GM19351 (cell line): Measurements from ENCODE around the gene LRFN2.

ENCODE experiments used
- ATAC-seq: cut with Tn5 transposase; IDR thresholded peaks from one replicate; pipeline ENCODE4 v1.9.1; 2021; ENCODE audit warnings: mild to moderate bottlenecking, moderate library complexity; ENCODE audit not compliant: unreplicated experiment

LRFN2 gene

GRCh38 chr6:40386200-40386599, 201.0 kb downstream of the LRFN2 start:
- no peak for ATAC-seq

- no peak for ATAC-seq
Measured at GRCh38 chr6:40383348-40384115, 203.6 kb downstream of the LRFN2 start.

DNA sequence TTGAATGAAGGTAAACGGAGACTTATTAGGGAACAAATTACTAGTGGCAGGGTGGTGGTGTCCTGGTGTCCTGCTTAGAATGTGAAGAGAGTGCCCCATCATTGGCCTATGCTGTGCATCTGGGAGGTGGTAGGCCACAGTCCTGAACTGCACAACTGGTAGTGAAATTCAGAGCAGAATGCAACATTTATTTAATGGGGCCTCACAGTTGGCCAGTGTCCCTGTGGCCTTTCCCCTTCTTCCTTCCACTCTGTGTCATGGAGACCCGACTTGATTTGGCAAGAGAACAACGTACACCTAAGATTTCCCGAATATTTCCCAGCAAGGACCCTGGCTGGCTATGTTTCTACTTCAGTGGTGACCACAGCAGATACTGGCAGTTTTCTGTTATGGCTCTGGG, 206.9 kb downstream of the LRFN2 start:
- ATAC-seq = no peak

- no peak for ATAC-seq
Measured at GRCh38 chr6:40379811-40380210, 207.4 kb downstream of the LRFN2 start.

DNA sequence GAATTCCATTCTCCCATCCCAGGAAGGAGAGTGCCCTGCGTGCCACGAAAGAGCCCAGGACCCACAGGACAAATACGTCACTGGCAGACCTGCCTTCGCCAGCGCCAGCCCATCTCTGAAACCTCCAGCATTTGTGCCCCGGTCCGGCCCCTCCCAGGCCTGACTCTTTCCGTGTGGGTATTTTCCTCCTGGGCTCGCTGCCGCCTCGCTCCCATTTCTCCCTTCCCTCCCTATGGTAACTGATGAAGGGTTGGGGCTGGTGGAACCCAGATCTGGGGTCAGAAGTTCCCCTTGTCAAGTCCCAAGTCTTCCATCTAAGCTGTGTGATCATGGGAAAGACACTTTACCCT, 208.5 kb downstream of the LRFN2 start:
- ATAC-seq = no peak

DNA sequence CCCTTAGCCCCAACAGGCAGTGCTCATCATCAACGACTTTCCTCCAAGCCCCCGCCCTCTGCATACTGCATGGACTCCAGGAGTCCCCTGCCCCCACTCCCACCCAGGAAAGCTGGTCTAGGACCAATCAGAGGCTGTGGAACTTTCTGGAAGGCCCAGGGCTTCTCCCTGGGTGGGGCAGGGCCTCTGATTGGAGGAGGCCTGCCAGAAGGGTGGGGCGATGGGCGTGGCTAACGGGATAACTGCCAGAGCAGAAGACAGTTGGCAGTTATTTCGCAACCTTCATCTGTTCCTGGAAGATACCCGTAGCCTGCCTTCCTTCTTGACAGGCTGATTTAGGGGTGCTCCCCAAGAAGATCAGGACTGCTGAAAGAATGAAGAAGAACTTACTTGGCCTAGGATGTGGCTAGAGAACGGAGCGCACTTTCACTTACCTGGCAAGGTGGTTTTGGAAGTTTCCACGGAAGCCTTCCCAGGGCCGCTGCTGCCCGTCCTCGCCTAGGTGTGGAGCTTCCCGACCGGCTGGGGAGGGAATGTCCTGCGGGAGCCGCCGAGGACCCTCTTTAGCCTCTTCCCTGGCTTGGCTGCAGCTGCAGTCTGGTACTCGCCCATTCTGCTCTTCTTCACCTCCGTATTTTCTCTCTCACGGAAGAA, 209.0 kb downstream of the LRFN2 start:
- ATAC-seq = no peak

GRCh38 chr6:40377173-40377806, 209.9 kb downstream of the LRFN2 start:
- no peak for ATAC-seq

GRCh38 chr6:40376113-40376650, 211.0 kb downstream of the LRFN2 start:
- no peak for ATAC-seq

DNA sequence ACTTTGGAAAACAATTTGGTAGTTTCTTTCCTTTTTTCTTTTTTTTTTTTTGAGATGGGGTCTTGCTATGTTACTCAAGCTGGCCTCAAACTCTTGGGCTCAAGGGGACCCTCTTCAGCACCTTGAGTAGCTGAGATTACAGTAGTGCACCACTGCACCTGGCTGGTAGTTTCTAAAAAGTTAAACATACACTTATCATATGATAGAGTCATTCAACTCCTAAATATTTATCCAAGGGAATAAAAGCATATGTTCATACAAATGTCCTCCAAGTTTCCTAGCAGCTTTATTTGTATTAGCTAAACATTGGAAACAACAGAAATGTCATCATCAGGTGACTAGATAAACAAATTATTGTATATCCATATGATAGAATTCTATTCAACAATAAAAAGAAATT, 213.9 kb downstream of the LRFN2 start:
- ATAC-seq = no peak

DNA sequence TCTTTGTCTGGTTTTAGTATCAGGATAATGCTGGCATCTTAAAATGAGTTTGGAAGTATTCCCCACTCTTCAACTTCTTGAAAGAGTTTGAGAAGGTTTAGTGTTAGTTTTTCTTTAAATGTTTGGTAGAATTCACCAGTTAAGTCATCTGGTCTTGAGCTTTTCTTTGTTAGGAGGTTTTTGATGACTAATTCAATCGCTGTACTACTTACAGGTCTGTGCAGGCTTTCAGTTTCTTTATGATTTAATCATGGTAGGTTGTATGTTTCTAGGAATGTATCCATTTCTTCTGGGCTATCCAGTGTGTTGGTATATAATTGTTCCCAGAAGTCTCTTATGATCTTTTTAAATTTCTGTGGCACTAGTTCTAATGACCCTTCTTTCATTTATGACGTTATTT, 215.5 kb downstream of the LRFN2 start:
- ATAC-seq = no peak

DNA sequence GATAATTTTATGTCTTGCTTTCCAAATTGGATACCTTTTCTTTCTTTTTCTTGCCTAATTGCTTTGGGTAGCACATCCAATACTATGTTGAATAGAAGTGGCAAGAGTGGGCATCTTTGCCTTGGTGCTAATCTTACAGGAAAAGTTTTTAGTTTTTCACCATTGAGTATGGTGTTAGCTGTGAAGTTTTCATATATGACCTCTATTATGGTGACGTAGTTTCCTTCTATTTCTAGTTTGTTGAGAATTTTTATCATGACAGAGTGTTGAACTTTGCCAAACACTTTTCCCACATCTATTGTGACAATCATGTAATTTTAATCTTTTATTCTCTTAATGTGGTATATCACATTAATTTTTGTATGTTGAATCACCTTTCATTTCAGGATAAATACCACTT, 216.1 kb downstream of the LRFN2 start:
- ATAC-seq = no peak

GRCh38 chr6:40369891-40370290, 217.3 kb downstream of the LRFN2 start:
- ATAC-seq = no peak

- ATAC-seq = no peak
Measured at GRCh38 chr6:40369042-40369441, 218.1 kb downstream of the LRFN2 start.

- no peak for ATAC-seq
Measured at GRCh38 chr6:40362859-40363258, 224.3 kb downstream of the LRFN2 start.

DNA sequence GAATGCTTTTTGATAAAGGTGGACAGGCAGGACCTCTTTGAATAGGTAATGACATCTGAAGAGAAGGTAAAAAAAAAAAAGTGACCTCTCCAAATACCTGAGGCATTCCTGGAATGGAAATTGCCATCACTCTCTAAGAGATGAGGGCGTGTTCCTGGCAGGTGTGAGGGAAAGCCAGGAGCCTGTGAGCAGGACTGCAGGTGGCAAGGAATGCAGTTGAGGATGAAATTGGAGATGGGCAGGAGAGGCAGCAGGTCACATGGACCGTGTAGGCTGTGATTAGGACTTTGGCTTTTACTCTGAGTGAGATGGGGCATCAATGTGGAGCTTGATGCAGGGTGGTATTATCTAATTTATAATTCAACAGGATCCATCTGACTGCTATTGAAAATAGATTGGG, 227.4 kb downstream of the LRFN2 start:
- ATAC-seq = no peak

DNA sequence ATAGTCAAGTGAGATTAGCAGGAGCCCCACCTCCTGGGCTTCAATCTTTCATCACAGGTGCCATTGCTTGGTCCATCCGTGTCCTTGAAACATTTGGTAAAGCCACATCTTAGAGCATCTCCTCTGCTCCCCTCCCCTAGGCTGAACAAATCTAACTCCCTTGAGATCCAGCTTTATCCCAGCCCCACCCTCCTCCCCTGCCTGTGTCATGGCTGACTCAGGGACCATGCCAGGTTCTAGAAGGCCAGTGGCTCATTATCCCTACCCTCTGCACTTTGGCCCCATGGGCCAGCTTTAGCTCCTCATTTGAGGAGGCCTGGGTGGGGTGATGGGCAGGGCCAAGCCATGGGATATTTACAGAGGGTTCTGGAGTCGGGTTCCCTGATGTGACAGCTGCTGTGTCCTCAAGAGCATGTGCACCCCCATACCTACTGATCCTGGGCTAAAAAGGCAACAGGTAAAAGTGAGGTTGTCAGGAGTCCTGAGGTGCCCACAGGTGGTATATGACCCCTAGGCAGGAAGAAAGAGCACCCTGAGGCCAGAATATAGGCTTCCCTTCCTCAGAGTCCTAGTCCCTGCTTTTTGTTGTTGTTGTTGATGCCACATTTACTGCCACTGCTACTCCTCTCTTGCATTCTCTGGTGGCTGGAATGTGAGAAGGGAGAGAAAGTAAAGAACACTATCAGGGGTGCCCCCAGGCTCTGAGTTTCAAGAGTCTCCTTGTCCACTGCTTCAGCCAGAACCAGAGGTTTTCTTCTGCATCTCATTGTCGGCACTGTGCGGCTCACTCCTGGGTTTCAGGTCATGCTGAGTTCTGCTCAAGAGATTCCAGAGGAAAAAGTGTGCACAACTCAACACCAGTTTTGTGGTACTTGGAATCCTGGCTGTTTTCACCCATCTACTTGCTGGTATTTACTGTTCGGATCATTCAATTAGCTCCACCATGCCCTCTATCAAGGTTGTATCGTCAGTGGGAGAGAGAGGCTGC, 228.4 kb downstream of the LRFN2 start:
- no peak for ATAC-seq

DNA sequence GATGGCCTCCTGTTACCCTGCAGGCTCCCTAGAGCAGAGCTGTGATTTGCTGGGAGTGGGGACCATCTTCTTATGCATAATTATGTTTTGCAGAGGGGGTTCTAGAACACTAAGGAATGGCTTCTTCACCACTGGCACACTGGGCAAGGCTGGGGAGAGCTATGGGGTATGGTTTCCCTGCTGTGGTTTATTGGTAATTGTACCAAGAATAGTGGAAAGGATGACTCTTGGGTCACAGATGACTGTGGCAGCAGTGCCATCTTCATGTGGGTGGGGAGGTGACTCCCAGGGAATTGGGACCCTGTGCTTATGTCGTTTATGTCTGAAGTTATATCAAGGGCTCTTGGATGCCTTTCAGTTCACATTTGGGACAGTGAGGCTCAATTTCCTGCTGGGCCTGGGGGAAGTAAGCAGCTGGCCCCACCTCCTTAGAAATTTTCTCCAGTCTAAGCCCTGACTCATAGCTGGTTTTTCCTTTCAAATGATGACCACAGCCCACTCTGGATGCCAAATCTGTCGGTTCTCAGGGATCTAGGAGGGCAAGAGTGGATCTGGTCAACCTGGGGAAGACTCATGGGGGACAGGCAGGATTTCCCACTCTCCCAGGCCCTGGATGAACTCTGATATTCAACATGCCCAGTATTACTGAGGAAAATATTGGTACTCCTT, 230.8 kb downstream of the LRFN2 start:
- no peak for ATAC-seq

DNA sequence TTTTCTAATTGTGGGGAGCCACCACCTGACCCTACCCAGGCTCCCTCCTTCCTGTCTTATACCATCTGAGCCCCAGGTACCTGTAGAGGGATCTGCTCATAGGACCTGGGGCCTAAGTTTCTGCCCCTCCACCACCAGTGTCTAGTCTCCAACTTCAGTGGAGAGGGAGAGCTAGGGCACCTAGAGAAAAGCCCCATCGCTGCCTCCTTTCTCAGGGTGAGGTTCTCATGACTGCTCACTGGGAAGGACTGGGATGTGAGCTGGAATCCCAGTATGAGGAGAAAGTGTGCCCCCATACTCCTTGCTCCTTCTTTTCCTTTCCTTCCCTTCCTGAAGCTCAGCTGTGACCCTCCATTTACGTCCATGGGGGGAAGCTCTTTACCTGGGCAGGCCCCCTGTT, 231.6 kb downstream of the LRFN2 start:
- no peak for ATAC-seq

DNA sequence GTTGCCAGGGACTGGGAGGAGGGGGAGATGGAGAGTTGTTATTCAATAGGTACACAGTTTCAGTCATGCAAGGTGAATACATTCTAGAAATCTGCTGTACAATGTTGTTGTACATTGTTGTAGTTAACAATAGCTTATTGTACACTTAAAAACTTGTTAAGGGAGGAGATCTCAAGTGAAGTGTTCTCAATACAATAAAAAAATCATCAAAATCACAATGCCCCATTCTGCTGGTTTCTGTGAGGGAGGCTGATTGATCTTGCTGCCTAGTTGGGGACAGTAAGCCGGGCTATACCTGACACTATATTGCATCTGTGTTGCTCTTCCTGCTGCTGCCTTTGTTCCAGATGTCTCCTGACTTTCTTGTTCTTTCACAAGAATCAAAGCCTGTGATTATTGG, 232.1 kb downstream of the LRFN2 start:
- no peak for ATAC-seq

DNA sequence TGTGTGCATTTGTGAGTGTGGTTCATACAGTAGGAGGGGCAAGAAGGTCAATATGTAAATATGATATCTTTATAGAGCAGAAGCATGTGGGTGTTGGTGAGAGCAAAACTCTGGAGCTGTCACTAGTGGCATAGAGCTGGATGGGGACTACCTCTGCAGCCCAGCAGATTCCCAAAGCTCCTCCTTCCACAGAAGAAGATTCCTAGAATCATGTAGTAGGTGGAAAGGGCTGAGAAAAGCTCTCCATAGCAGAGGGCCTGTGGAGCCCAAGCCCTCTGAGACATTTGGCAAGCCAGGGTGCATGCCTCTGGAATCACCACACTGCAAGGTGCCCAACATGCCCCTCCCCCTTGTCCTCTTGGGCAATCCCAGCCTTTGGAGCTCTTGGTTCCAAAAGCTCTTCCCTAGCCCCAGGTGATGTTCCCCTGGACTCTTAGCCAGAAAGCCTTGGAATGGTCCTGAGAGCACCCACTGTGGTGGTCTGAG, 233.2 kb downstream of the LRFN2 start:
- no peak for ATAC-seq
